Stimulated activated CD8-positive, alpha-beta memory T cell treated with anti-CD3 and anti-CD28 coated beads, Interleukin-15, amount 100 ng/mL, for 48 hours (primary cell): Measurements from ENCODE around the gene NCKAP1.
"Not testable (repeated sequence)": the region's sequence is repeated elsewhere in the genome, so short reads cannot be mapped to it uniquely, and the experiment has no call there.

Source experiments
- DNase-seq, 2 donors: peaks; one replicate each; pipeline ENCODE4 v3.0.0-alpha.2; 2020; ENCODE audit warnings: low read depth in 2 of 2

NCKAP1 gene

GRCh38 chr2:183038341-183039300 lies at the start of gene NCKAP1:
TSS of gene NCKAP1 (minus strand) at chr2:183038457. CDS start at chr2:183038099, 358 bp downstream.
- peak; percentile 76 to 82 for DNase-seq

GRCh38 chr2:183081911-183082310 lies 43.7 kb upstream of the NCKAP1 start:
- no peak for DNase-seq

GRCh38 chr2:183079139-183079775 lies 41.0 kb upstream of the NCKAP1 start:
- no peak for DNase-seq

- peak; percentile 66 to 73 for DNase-seq
These were observed 40.3 kb upstream of the NCKAP1 start, which contains the start of gene DUSP19 for GRCh38 chr2:183078464-183079138. TSS of gene DUSP19 (plus strand) at chr2:183078747. CDS start at chr2:183078934, 187 bp downstream.

- no peak for DNase-seq
These were observed 39.9 kb upstream of the NCKAP1 start for GRCh38 chr2:183078163-183078463.

- DNase-seq: no peak
These were observed 33.9 kb upstream of the NCKAP1 start for GRCh38 chr2:183072177-183072576.

- no peak for DNase-seq
These were observed 32.9 kb upstream of the NCKAP1 start for GRCh38 chr2:183070942-183071844.

GRCh38 chr2:183069174-183069573 lies 30.9 kb upstream of the NCKAP1 start:
- no peak for DNase-seq

- DNase-seq: no peak
These were observed 30.3 kb upstream of the NCKAP1 start for GRCh38 chr2:183068561-183068960.

GRCh38 chr2:183063083-183063482 lies 24.8 kb upstream of the NCKAP1 start:
- DNase-seq: no peak

- DNase-seq: no peak
These were observed 22.4 kb upstream of the NCKAP1 start for GRCh38 chr2:183060571-183061231.

- DNase-seq: no peak
These were observed 21.3 kb upstream of the NCKAP1 start for GRCh38 chr2:183059561-183059960.

- no peak for DNase-seq
These were observed 19.2 kb upstream of the NCKAP1 start for GRCh38 chr2:183057333-183057985.

- DNase-seq: no peak
These were observed 11.2 kb upstream of the NCKAP1 start for GRCh38 chr2:183049420-183049819.

GRCh38 chr2:183047486-183048125 lies 9.3 kb upstream of the NCKAP1 start:
- DNase-seq: not testable (repeated sequence)

- DNase-seq: not testable (repeated sequence)
These were observed 5.3 kb upstream of the NCKAP1 start for GRCh38 chr2:183043580-183043979.

- DNase-seq: no peak
These were observed 2.3 kb upstream of the NCKAP1 start for GRCh38 chr2:183040604-183041003.

- peak; percentile 3 to 19 for DNase-seq
These were observed 510 bp downstream of the NCKAP1 start for GRCh38 chr2:183037553-183038340.

GRCh38 chr2:183037074-183037552 lies 1.1 kb downstream of the NCKAP1 start:
- no peak for DNase-seq
